ENCODE measurements around the gene CRYBB3.
"Not testable (repeated sequence)": the region's sequence is repeated elsewhere in the genome, so short reads cannot be mapped to it uniquely, and the experiment has no call there.

The CRYBB3 gene

GRCh38 chr22:25207553-25208157 is 8.0 kb downstream of the CRYBB3 start:
- no peak for DNase-seq (ENCODE audit: low read depth)

- DNase-seq (ENCODE audit: low read depth) = no peak
Observed at GRCh38 chr22:25208328-25208727, 8.7 kb downstream of the CRYBB3 start.

- no peak for DNase-seq (ENCODE audit: low read depth)
Observed at GRCh38 chr22:25208743-25209505, 9.3 kb downstream of the CRYBB3 start.

- no peak for DNase-seq (ENCODE audit: low read depth)
Observed at GRCh38 chr22:25210793-25211192, 11.1 kb downstream of the CRYBB3 start.

- DNase-seq (ENCODE audit: low read depth) = no peak
Observed at GRCh38 chr22:25212337-25212736, 12.7 kb downstream of the CRYBB3 start.

GRCh38 chr22:25213221-25213620 is 13.6 kb downstream of the CRYBB3 start:
- no peak for DNase-seq (ENCODE audit: low read depth)

GRCh38 chr22:25216230-25216629 is 16.6 kb downstream of the CRYBB3 start:
- no peak for DNase-seq (ENCODE audit: low read depth)

GRCh38 chr22:25219211-25219689 is 19.6 kb downstream of the CRYBB3 start, which contains the start of gene CRYBB2:
Gene CRYBB2 (plus strand): TSS chr22:25219639. CDS start chr22:25221430, 1,791 bp downstream.
- no peak for DNase-seq (ENCODE audit: low read depth)

- DNase-seq (ENCODE audit: low read depth) = no peak
Observed at GRCh38 chr22:25219948-25220442, 20.3 kb downstream of the CRYBB3 start.

GRCh38 chr22:25221790-25222189 is 22.1 kb downstream of the CRYBB3 start:
- DNase-seq (ENCODE audit: low read depth) = no peak

GRCh38 chr22:25223269-25223850 is 23.7 kb downstream of the CRYBB3 start:
- DNase-seq (ENCODE audit: low read depth) = no peak

GRCh38 chr22:25228822-25229221 is 29.2 kb downstream of the CRYBB3 start:
- no peak for DNase-seq (ENCODE audit: low read depth)

GRCh38 chr22:25230760-25231159 is 31.1 kb downstream of the CRYBB3 start:
- DNase-seq (ENCODE audit: low read depth) = not testable (repeated sequence)

- no peak for DNase-seq (ENCODE audit: low read depth)
Observed at GRCh38 chr22:25232301-25232700, 32.6 kb downstream of the CRYBB3 start.

GRCh38 chr22:25233706-25234105 is 34.0 kb downstream of the CRYBB3 start:
- DNase-seq (ENCODE audit: low read depth) = not testable (repeated sequence)

GRCh38 chr22:25235547-25236290 is 36.1 kb downstream of the CRYBB3 start:
- peak; percentile 38 for DNase-seq (ENCODE audit: low read depth)

GRCh38 chr22:25236417-25236816 is 36.8 kb downstream of the CRYBB3 start:
- no peak for DNase-seq (ENCODE audit: low read depth)

- no peak for DNase-seq (ENCODE audit: low read depth)
Observed at GRCh38 chr22:25237503-25237902, 37.8 kb downstream of the CRYBB3 start.

GRCh38 chr22:25238058-25238457 is 38.4 kb downstream of the CRYBB3 start:
- DNase-seq (ENCODE audit: low read depth) = not testable (repeated sequence)

GRCh38 chr22:25255169-25255568 is 55.5 kb downstream of the CRYBB3 start:
- not testable (repeated sequence) for DNase-seq (ENCODE audit: low read depth)

Measured in stimulated activated CD8-positive, alpha-beta memory T cell treated with anti-CD3 and anti-CD28 coated beads, Interleukin-7, amount 100 ng/mL, for 24 hours (primary cell).